HL-60 (cell line): ENCODE measurements around the gene KMT2A.

Experiments used
- POLR2AphosphoS5 ChIP-seq: IDR thresholded peaks from 2 replicates; pipeline ENCODE4 v1.6.1; 2012; ENCODE audit warnings: low read depth
- TF ChIP-seq, protein P1 (sequence below): IDR thresholded peaks from one replicate; pipeline ENCODE4 v1.5.1; 2011; ENCODE audit warnings: low read length, control low read depth, inconsistent platforms; ENCODE audit not compliant: insufficient read depth
- TF ChIP-seq, protein P2 (sequence below): IDR thresholded peaks from 2 replicates; pipeline ENCODE4 v1.6.1; 2012; ENCODE audit warnings: low read depth; ENCODE audit not compliant: insufficient replicate concordance

DNA sequence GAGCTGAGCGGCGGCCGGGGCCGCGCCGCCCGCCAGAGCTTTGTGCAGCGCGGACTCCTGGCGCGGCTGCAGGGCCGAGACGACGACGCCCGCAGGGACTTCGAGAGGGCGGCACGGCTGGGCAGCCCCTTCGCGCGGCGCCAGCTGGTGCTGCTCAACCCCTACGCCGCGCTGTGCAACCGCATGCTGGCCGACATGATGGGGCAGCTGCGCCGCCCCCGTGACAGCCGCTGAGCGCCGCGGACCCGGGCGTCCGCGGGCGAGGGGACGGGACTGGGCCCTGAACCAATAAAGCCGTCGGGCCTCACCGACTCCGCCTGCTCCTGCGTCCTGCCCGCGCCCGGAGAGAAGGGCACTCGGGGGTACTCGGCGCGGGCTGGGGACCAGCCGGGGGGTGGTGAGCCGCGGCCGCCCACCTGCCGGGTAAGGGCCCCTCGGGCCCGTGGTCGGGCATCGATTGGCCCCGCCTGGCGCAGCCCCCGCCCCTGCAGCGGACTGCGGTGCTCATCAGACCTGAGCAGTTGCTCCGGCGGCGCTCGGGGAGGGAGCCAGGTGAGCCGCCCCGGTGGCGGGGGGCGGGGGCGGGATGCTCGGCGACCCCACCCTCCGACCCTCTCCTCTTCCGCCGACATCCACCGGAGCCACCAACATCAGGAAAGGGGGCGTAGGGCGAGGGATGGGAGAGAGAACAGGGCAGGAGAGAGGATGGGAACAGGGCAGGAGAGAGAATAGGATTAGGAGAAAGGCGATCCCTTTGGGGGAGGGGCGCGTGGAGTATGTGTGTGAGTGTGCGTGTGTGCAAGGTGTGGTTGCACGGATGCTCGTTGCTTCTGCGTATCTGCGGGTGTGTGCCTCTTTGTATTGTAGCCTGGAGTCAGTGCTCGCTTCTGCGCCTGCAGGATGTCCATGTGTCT lies 94.6 kb downstream of the KMT2A start, which contains the start of gene TMEM25:
- TF ChIP-seq, protein P1, sequence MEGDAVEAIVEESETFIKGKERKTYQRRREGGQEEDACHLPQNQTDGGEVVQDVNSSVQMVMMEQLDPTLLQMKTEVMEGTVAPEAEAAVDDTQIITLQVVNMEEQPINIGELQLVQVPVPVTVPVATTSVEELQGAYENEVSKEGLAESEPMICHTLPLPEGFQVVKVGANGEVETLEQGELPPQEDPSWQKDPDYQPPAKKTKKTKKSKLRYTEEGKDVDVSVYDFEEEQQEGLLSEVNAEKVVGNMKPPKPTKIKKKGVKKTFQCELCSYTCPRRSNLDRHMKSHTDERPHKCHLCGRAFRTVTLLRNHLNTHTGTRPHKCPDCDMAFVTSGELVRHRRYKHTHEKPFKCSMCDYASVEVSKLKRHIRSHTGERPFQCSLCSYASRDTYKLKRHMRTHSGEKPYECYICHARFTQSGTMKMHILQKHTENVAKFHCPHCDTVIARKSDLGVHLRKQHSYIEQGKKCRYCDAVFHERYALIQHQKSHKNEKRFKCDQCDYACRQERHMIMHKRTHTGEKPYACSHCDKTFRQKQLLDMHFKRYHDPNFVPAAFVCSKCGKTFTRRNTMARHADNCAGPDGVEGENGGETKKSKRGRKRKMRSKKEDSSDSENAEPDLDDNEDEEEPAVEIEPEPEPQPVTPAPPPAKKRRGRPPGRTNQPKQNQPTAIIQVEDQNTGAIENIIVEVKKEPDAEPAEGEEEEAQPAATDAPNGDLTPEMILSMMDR = no peak
- no peak for TF ChIP-seq POLR2AphosphoS5
- TF ChIP-seq, protein P2, sequence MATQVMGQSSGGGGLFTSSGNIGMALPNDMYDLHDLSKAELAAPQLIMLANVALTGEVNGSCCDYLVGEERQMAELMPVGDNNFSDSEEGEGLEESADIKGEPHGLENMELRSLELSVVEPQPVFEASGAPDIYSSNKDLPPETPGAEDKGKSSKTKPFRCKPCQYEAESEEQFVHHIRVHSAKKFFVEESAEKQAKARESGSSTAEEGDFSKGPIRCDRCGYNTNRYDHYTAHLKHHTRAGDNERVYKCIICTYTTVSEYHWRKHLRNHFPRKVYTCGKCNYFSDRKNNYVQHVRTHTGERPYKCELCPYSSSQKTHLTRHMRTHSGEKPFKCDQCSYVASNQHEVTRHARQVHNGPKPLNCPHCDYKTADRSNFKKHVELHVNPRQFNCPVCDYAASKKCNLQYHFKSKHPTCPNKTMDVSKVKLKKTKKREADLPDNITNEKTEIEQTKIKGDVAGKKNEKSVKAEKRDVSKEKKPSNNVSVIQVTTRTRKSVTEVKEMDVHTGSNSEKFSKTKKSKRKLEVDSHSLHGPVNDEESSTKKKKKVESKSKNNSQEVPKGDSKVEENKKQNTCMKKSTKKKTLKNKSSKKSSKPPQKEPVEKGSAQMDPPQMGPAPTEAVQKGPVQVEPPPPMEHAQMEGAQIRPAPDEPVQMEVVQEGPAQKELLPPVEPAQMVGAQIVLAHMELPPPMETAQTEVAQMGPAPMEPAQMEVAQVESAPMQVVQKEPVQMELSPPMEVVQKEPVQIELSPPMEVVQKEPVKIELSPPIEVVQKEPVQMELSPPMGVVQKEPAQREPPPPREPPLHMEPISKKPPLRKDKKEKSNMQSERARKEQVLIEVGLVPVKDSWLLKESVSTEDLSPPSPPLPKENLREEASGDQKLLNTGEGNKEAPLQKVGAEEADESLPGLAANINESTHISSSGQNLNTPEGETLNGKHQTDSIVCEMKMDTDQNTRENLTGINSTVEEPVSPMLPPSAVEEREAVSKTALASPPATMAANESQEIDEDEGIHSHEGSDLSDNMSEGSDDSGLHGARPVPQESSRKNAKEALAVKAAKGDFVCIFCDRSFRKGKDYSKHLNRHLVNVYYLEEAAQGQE = no peak
